ACC112 (cell line): ENCODE measurements around the gene ZSWIM7.

ENCODE experiments used
- H2AFZ ChIP-seq: fragments of 200-600 bp; sonication (generic); one replicate; pipeline ENCODE4 v1.6.0; 2017; ENCODE audit warnings: antibody characterized with exemption, low read length; ENCODE audit not compliant: unreplicated experiment
- H3K27ac ChIP-seq: fragments of 200-600 bp; sonication (generic); 2 replicates; pipeline ENCODE4 v1.5.1; 2014; ENCODE audit warnings: low read depth, mild to moderate bottlenecking, antibody characterized with exemption, low read length, moderate library complexity
- H3K27me3 ChIP-seq: fragments of 200-600 bp; sonication (generic); 2 replicates; pipeline ENCODE4 v1.6.1; 2014; ENCODE audit warnings: mild to moderate bottlenecking, antibody characterized with exemption, low read length, moderate library complexity, mixed read lengths; ENCODE audit not compliant: insufficient read depth
- H3K36me3 ChIP-seq: fragments of 200-600 bp; sonication (generic); 2 replicates; pipeline ENCODE4 v1.6.1; 2016; ENCODE audit warnings: mild to moderate bottlenecking, antibody characterized with exemption, low read length, moderate library complexity, mixed read lengths; ENCODE audit not compliant: insufficient read depth
- H3K4me1 ChIP-seq: fragments of 200-600 bp; sonication (generic); one replicate; pipeline ENCODE4 v1.6.1; 2016; ENCODE audit warnings: low read length, mixed read lengths; ENCODE audit not compliant: insufficient read depth, unreplicated experiment, control insufficient read depth
- H3K4me3 ChIP-seq: fragments of 200-600 bp; sonication (generic); 2 replicates; pipeline ENCODE4 v1.5.1; 2014; ENCODE audit warnings: mild to moderate bottlenecking, low read depth, low read length
- H3K79me2 ChIP-seq: fragments of 200-600 bp; sonication (generic); one replicate; pipeline ENCODE4 v1.6.0; 2016; ENCODE audit warnings: low read length; ENCODE audit not compliant: control insufficient read depth, unreplicated experiment, insufficient read depth

ZSWIM7 gene

DNA sequence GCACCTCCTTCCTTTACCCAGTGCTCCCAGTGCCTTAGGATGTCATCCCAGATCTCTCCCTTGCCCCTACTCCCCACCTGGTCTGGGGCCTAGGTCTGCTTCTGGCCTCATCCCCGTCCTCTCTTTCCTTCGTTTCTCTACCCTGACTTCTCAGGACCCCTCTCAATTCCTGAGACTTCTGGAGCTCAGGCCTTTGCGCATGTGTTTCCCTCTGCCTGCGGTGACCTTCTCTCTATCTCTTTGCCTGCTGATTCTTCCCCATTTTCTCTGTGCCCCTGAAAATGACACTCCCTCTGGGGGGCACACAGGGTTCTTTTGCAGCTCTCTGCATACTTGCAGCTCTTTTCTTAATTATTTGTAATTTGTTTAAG is 41.0 kb downstream of the ZSWIM7 start:
- Histone ChIP-seq H3K27ac (peak overlapping the region; percentile 97), H3K27me3 (no peaks in the 10 kb centered on the region)

DNA sequence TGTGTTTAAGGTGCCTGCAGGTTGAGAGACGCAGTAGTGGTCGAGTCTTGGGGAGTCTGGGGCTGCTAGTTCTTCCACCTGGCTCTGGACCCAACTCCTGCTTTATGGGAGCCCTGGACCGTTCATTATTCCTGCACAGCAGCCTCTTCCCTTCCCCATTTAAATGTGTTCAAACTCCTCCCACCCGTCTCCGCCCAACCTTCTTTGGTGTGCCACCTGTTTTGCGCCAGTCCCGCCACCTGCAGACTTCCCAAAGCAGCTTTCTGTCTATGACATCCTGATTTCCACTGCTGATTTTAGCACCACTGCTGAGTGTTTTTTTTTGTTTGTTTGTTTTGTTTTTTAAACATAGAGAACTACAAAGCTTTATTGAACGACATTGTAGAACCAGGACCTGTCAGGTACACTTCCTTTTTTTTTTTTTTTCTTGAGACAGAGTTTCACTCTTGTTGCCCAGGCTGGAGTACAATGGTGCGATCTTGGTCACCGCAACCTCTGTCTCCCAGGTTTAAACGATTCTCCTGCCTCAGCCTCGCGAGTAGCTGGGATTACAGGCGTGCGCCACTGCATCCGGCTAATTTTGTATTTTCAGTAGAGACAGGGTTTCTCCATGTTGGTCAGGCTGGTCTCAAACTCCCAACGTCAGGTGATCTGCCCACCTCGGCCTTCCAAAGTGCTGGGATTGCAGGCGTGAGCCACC is 41.7 kb downstream of the ZSWIM7 start:
- Histone ChIP-seq H3K27me3 (no peaks in the 10 kb centered on the region), H3K36me3 (no peaks in the 10 kb centered on the region), H3K4me1 (peaks cover 69% of the 10 kb centered on the region), H2AFZ (no peak overlapping the region), H3K27ac (peak overlapping the region; percentile 97; the same call in 1 of the 2 replicates), H3K4me3 (no peak overlapping the region), H3K79me2 (peaks cover 52% of the 10 kb centered on the region)

More for the DNA sequence above, 41.0 kb downstream of the ZSWIM7 start:
- Histone ChIP-seq H3K4me1 (peaks cover 70% of the 10 kb centered on the region), H3K79me2 (peaks cover 51% of the 10 kb centered on the region), H3K36me3 (no peaks in the 10 kb centered on the region), H2AFZ (no peak overlapping the region), H3K4me3 (peak overlapping the region; percentile 57; the same call in 1 of the 2 replicates)

DNA sequence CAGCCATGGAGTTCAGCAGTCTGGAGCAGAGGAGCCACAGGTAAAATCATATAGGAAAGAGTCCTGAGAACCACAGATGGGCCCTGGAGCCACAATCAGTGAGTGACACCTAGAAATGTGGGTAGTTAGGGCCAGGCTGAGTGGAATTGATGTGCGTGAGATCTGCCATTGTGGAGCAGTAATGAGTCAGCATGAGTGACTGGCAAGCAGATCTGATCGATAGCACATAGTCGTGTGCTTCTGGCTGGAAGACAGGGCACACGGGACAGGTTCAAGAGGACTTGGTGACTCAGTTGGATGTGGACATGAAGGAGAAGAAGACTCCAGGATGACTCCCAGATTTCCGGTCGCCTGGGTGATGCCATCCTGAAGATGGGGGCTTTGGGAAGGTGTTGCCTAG is 42.3 kb downstream of the ZSWIM7 start:
- peaks cover 54% of the 10 kb centered on the region for H3K79me2 ChIP-seq

DNA sequence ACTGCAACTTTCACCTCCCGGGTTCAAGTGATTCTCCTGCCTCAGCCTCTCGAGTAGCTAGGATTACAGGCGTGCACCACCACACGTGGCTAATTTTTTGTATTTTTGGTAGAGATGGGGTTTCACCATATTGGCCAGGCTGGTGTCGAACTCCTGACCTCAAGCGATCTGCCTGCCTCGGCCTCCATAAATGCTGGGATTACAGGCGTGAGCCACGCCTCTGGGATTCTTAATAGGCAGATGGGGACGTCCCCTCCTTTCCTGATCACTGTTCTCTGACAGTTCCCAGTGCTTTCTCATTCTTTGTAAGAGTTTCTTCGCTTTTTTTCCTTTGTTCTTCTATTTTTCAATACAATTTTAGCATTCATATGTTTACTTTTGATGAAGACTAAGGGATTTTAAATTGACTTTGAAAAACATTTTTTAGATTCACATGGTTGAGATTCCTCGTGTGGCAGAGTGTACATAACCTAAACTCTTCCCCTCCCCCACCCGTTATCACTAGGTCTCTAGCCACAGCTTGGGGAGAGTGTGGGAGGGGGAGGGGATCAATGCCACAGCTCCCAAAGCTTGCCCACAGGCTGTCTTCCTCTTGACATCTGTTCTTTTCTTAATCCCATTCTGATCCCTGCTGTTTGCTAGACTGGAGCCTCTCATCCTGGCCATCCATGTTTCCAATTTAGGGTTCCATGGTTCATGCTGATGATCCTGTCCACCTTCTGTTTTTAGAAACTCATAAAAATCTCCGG is 43.5 kb downstream of the ZSWIM7 start:
- H3K27me3 ChIP-seq, result no peaks in the 10 kb centered on the region
- peaks cover 57% of the 10 kb centered on the region for H3K79me2 ChIP-seq
- H3K4me1 ChIP-seq, result peaks cover 62% of the 10 kb centered on the region
- H3K27ac ChIP-seq, result no peak overlapping the region
- H3K4me3 ChIP-seq, result no peak overlapping the region
- H3K36me3 ChIP-seq, result no peaks in the 10 kb centered on the region
- no peak overlapping the region for H2AFZ ChIP-seq

More for the DNA sequence above, 42.3 kb downstream of the ZSWIM7 start:
- peak overlapping the region; percentile 34; the same call in 1 of the 2 replicates for H3K27ac ChIP-seq
- no peaks in the 10 kb centered on the region for H3K27me3 ChIP-seq
- no peak overlapping the region for H2AFZ ChIP-seq
- peaks cover 71% of the 10 kb centered on the region for H3K4me1 ChIP-seq
- H3K36me3 ChIP-seq, result no peaks in the 10 kb centered on the region
- no peak overlapping the region for H3K4me3 ChIP-seq

DNA sequence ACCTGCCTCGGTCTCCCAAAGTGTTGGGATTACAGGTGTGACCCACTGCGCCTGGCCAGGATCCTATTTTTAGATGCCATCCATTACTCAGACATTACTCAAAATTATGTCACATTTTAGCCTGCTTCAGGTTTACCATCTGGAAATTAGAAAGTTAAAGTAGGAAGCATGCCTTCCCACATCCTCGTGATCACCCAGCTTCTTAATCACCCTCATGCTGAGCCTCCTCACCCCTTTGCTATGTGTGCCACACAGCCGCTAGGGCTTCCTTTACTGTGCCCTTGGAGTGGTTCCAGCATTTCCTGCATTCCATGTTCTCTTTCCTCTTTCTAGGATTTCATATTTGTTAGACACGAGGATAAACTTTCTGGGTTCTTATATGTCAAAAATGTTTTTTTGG is 45.3 kb downstream of the ZSWIM7 start:
- Histone ChIP-seq H3K79me2 (peaks cover 68% of the 10 kb centered on the region), H3K4me1 (peaks cover 53% of the 10 kb centered on the region), H2AFZ (no peak overlapping the region), H3K36me3 (no peaks in the 10 kb centered on the region; the same call in 1 of the 2 replicates), H3K4me3 (no peak overlapping the region), H3K27me3 (no peaks in the 10 kb centered on the region), H3K27ac (peak overlapping the region; percentile 55)

DNA sequence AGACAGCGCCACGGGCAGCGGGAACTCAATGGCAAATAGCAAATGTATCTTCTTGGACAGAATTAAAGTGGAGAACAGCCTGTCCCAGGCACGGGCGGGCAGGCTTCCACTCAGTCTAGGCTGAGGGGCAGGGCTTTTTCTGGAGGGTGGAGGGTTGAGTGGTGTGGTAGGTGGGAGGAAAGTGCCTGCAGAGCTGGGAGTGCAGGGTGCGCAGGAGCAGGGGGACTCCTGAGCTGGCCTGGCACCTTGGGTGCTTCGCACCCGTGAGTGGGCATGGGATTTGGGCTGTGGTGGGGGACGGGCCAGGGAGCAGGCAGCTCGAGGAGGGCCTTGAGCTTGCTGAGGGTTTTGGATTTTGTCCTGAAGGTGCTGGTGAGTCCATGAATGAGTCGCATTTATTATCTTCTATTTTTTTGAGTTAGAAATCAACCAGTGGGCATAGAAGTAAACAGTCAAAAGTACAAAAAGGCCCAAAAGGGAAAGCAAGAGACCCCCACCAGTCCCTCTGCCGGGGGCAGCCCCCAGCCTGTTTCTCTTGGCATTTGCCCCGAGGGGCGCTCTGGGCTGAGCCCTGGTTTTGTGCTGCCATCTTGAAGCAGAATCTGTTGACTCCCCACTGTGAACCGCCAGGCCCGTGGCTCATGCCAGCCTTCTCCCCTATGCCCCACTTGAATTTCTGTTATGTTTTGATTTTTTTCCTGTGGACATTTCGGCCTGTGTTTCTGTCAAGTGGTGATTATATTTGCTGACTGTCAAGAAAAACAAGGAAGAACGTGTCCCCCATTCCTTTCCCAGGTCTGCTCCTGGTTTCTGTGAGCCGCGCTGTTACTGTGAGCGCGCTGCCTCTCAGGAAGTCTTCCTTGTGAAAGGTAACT is 46.4 kb downstream of the ZSWIM7 start:
- peaks cover 45% of the 10 kb centered on the region for H3K4me1 ChIP-seq

DNA sequence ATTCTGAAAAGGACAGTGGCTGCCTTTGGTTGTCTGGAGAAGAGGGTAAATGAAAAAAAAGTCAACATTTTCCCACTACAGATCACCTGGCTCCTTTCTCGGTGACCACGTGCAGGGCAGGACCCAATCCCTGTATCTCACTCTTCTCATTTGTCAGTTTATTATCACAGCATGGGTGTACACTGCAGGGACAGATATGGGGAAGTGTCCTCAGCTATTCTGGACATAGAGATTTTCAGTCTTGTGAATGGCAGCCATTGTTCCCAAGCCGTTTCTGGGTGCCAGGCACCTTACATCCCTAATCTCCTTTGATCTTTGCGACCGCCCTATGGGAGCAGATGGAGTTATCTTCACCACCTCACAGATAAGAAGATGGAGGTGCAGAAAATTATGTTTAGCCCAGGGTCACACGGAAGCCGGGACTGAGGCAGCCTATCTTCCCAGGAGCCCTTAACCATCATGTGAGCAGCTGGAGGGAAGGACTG is 47.4 kb downstream of the ZSWIM7 start:
- H2AFZ ChIP-seq, result no peak overlapping the region
- H3K36me3 ChIP-seq, result no peaks in the 10 kb centered on the region; the same call in 1 of the 2 replicates
- H3K27ac ChIP-seq, result no peak overlapping the region
- H3K79me2 ChIP-seq, result peaks cover 84% of the 10 kb centered on the region
- no peaks in the 10 kb centered on the region for H3K27me3 ChIP-seq
- no peak overlapping the region for H3K4me3 ChIP-seq
- H3K4me1 ChIP-seq, result peaks cover 45% of the 10 kb centered on the region

More for the DNA sequence above, 46.4 kb downstream of the ZSWIM7 start:
- Histone ChIP-seq H2AFZ (no peak overlapping the region), H3K27ac (peak overlapping the region; percentile 55; the same call in 1 of the 2 replicates), H3K36me3 (no peaks in the 10 kb centered on the region; the same call in 1 of the 2 replicates), H3K4me3 (no peak overlapping the region), H3K27me3 (no peaks in the 10 kb centered on the region), H3K79me2 (peaks cover 78% of the 10 kb centered on the region)

DNA sequence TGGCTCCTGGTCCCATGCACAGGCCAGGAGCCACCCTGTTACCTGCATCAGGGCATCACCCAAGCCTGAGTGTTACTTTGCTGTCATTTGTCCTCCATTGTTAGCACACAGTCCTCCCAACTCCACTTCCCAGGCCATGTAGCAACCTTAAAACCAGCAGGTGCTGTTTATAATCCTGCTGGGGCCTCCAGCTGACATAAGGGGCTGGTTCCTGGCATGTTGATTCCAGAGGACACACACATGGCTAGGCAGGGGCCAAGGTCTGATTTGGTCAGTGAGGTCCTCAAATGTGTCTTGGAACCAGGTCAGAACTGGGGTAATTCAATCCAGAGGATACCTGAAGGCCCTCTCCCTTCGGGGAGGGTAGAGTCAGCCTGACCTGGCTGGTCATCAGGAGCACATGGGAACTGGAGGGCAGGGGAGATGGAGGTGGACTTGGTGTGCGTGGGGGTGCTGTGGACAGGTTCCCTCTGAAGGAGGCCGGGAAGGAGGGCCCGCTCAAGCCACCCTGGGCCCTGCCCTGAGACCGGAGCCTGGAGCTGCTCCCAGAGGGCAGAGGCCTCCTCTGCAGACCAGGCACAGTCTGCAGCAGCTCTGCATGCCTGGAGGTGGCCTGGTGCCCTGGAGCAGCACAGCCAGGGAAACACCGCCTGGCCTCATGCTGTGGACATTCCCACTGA is 48.0 kb downstream of the ZSWIM7 start:
- Histone ChIP-seq H3K4me3 (no peak overlapping the region), H3K27me3 (no peaks in the 10 kb centered on the region), H3K4me1 (peaks cover 46% of the 10 kb centered on the region), H2AFZ (no peak overlapping the region), H3K27ac (no peak overlapping the region), H3K36me3 (no peaks in the 10 kb centered on the region; the same call in 1 of the 2 replicates), H3K79me2 (peaks cover 85% of the 10 kb centered on the region)

DNA sequence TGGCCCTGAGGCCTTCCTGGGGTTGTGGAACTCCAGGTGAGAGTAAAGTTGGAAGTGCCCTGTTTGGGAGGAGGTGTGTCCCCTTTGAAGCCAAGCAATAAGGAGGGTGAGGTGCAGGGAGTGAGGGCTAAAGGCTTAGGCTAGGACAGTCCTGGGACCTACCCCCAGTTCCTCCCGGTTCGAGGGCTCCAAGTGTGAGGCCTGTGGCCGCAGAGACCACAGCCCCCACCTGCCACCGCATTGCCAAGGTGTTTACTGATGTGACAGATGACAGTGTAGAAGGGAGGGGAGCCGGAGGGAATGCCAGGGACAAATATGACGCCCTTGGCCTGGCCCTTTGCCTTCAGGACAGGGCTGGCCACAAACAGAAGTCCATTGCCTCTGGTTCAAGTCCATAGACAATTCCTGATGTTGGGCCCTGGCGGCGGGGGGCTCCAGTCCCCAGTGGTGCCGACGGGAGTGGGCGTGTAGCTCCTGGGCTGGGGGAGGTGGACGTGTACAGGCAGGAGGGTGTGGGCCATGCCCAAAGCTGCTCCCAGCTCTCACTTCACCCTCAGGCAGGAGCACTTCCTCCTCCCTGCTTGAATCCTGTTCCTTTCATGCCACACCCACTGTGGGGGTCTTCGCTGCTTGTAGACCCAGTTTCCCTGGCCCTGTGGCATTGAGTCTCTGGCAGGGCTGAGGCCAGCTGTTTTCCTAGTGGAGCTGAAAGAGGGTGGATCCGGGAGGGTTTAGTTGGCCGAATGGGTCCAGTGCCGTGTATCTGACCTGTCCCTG is 51.3 kb downstream of the ZSWIM7 start:
- Histone ChIP-seq H3K4me1 (peaks cover 22% of the 10 kb centered on the region), H3K27me3 (no peaks in the 10 kb centered on the region), H3K79me2 (peaks cover 70% of the 10 kb centered on the region), H2AFZ (no peak overlapping the region), H3K4me3 (peak overlapping the region; percentile 97), H3K36me3 (no peaks in the 10 kb centered on the region; the same call in 1 of the 2 replicates), H3K27ac (peak overlapping the region; percentile 23; the same call in 1 of the 2 replicates)
